Measurements from ENCODE around the gene SYNE3.
"Not testable (repeated sequence)": the region's sequence is repeated elsewhere in the genome, so short reads cannot be mapped to it uniquely, and the experiment has no call there.

SYNE3 gene

DNA sequence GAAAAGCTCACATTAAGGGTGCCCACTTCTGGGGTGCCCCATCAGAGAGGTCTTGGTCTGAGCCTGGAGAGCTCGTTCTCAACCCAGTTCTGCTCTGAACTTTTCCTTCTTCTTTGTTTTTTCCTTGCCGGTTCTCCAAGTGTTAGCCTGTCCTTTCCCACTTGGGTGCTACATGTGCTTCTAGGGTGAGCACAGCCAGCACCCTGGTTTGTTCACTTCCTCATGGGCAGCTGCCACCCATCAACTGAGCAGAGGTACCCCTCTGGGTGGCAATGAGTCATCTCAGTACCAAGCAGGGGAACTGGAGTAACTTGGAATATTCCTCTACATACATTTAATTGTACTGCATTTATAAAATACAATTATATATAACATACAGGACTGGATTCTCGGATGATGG lies 3.9 kb upstream of the SYNE3 start:
- H3K27ac ChIP-seq (ENCODE audit: low read length): no peak overlapping the region
- H3K27me3 ChIP-seq (ENCODE audit: insufficient read depth, low read length): peaks cover 42% of the 10 kb centered on the region
- no peak overlapping the region for H3K4me3 ChIP-seq (ENCODE audit: low read length)
- no peaks in the 10 kb centered on the region for H3K36me3 ChIP-seq (ENCODE audit: insufficient read depth, low read depth, low read length)
- H3K9ac ChIP-seq (ENCODE audit: low read depth, low read length): no peak overlapping the region
- H3K9me3 ChIP-seq (ENCODE audit: insufficient read depth, low read depth, low read length): no peaks in the 10 kb centered on the region
- H3K4me1 ChIP-seq (ENCODE audit: insufficient read depth, low read length): 0 out of 2 replicates have a peak, but pooled peaks cover 2% of the 10 kb centered on the region

GRCh38 chr14:95519699-95520098 lies 3.2 kb upstream of the SYNE3 start:
- Histone ChIP-seq H3K27me3 (ENCODE audit: insufficient read depth, low read length) (peaks cover 48% of the 10 kb centered on the region), H3K27ac (ENCODE audit: low read length) (no peak overlapping the region), H3K4me3 (ENCODE audit: low read length) (no peak overlapping the region), H3K36me3 (ENCODE audit: insufficient read depth, low read depth, low read length) (no peaks in the 10 kb centered on the region), H3K4me1 (ENCODE audit: insufficient read depth, low read length) (peaks cover 2% of the 10 kb centered on the region; the same call in 1 of the 2 replicates), H3K9me3 (ENCODE audit: insufficient read depth, low read depth, low read length) (no peaks in the 10 kb centered on the region), H3K9ac (ENCODE audit: low read depth, low read length) (no peak overlapping the region)

GRCh38 chr14:95518045-95518751 lies 1.7 kb upstream of the SYNE3 start:
- Histone ChIP-seq H3K36me3 (ENCODE audit: insufficient read depth, low read depth, low read length) (no peaks in the 10 kb centered on the region), H3K4me1 (ENCODE audit: insufficient read depth, low read length) (peaks cover 2% of the 10 kb centered on the region; the same call in 1 of the 2 replicates), H3K9ac (ENCODE audit: low read depth, low read length) (no peak overlapping the region), H3K27me3 (ENCODE audit: insufficient read depth, low read length) (peaks cover 54% of the 10 kb centered on the region), H3K9me3 (ENCODE audit: insufficient read depth, low read depth, low read length) (no peaks in the 10 kb centered on the region), H3K4me3 (ENCODE audit: low read length) (no peak overlapping the region), H3K27ac (ENCODE audit: low read length) (no peak overlapping the region)

DNA sequence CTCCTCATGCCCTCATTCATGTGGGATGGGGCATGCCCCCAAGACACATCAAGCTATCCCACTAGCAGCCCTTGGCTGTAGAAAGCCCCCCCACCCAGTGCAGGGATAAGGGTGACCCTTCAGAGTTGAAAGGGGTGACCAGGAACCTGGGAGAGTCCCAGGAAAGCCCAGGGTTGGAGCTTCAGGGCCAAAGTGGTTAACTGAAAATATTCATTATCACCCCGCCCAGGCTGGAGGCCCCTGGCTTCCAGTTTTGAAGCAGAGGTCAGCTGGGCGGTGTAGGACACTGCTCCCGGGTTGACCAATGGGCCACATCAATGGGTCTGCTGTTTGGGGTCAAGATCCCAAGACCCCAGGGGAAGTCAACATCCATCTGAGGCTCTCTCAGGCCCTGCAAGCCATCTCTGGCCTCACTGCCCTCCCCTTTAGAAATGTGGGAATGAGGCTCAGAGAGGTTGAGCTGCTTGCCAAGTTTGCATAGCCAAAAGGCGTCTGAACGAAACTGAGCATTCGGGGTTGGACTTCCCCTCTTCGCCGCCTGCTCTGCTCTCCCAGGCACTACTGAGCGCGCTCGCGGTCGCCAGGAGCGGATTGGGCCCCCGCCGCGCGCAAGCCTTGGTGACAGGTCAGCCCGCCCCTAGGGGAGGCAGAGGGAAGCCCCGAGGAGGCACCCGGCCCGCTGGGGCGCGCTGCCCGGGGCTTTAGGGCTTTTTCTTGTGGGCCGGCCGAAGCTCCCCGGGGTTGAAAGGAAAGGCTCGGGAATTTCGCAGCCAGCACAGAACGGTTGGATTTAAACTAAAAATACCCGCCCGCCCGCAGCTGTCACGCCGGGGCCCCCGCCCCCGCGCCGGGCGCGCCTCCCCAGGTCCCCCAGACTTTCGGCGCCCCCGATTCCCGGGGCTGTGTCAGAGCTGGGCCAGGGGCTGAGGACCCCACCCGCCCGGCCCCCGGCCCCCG lies 576 bp downstream of the SYNE3 start:
- Histone ChIP-seq H3K9ac (ENCODE audit: low read depth, low read length) (no peak overlapping the region), H3K4me1 (ENCODE audit: insufficient read depth, low read length) (peaks cover 2% of the 10 kb centered on the region; the same call in 1 of the 2 replicates)

DNA sequence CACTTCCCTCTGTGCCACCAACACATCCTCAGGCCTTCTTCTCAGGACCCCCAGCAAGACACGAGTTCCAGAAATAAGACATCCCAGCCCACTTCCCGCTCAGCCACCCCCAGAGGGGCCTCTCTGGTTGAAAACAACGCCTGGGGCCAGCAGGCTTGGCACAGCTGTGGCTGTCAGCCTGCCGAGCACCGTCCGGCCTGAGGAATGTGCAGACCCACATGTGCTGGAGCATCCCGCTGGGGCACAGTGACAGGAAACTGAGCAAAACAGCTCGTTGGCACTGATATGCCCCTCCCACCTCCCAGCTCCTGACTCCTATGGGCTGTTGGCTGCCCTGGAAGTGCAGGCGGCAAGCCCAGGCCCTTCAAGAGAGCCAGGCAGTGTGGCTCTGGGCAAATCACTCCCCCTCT lies 1.4 kb downstream of the SYNE3 start:
- Histone ChIP-seq H3K4me3 (ENCODE audit: low read length) (no peak overlapping the region), H3K9me3 (ENCODE audit: insufficient read depth, low read depth, low read length) (no peaks in the 10 kb centered on the region), H3K36me3 (ENCODE audit: insufficient read depth, low read depth, low read length) (no peaks in the 10 kb centered on the region), H3K9ac (ENCODE audit: low read depth, low read length) (no peak overlapping the region), H3K4me1 (ENCODE audit: insufficient read depth, low read length) (peaks cover 2% of the 10 kb centered on the region; the same call in 1 of the 2 replicates), H3K27ac (ENCODE audit: low read length) (no peak overlapping the region), H3K27me3 (ENCODE audit: insufficient read depth, low read length) (peaks cover 54% of the 10 kb centered on the region)

More for the DNA sequence above, 576 bp downstream of the SYNE3 start:
- Histone ChIP-seq H3K9me3 (ENCODE audit: insufficient read depth, low read depth, low read length) (no peaks in the 10 kb centered on the region), H3K4me3 (ENCODE audit: low read length) (peak overlapping the region; percentile 54), H3K27ac (ENCODE audit: low read length) (no peak overlapping the region), H3K27me3 (ENCODE audit: insufficient read depth, low read length) (peaks cover 54% of the 10 kb centered on the region), H3K36me3 (ENCODE audit: insufficient read depth, low read depth, low read length) (no peaks in the 10 kb centered on the region)

GRCh38 chr14:95514131-95515079 lies 2.0 kb downstream of the SYNE3 start:
- no peaks in the 10 kb centered on the region for H3K36me3 ChIP-seq (ENCODE audit: insufficient read depth, low read depth, low read length)
- H3K4me1 ChIP-seq (ENCODE audit: insufficient read depth, low read length): peaks cover 2% of the 10 kb centered on the region; the same call in 1 of the 2 replicates
- H3K4me3 ChIP-seq (ENCODE audit: low read length): no peak overlapping the region
- no peak overlapping the region for H3K27ac ChIP-seq (ENCODE audit: low read length)
- no peaks in the 10 kb centered on the region for H3K9me3 ChIP-seq (ENCODE audit: insufficient read depth, low read depth, low read length)
- H3K9ac ChIP-seq (ENCODE audit: low read depth, low read length): no peak overlapping the region
- peaks cover 48% of the 10 kb centered on the region for H3K27me3 ChIP-seq (ENCODE audit: insufficient read depth, low read length)

DNA sequence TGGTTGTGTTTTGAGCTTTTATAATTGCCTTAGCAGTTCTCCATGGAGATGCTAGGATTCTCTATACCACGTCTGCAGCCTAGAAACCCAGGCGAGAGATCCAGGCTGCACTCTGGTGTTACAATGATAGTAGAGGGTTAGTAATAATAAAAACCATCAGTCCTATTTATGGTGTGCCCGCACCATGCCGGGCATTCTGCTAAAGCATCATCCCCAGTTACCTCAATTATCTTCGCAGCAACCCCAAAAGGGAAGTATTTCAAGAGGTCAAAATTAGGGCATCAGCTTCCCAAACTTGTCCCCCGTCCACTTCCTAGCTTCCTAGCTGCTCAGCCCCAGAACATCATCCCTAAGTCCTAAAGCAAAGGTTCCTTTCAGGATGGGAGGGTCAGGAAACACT lies 3.2 kb downstream of the SYNE3 start:
- peaks cover 2% of the 10 kb centered on the region; the same call in 1 of the 2 replicates for H3K4me1 ChIP-seq (ENCODE audit: insufficient read depth, low read length)
- H3K9me3 ChIP-seq (ENCODE audit: insufficient read depth, low read depth, low read length): no peaks in the 10 kb centered on the region
- H3K36me3 ChIP-seq (ENCODE audit: insufficient read depth, low read depth, low read length): no peaks in the 10 kb centered on the region
- H3K4me3 ChIP-seq (ENCODE audit: low read length): no peak overlapping the region
- H3K9ac ChIP-seq (ENCODE audit: low read depth, low read length): no peak overlapping the region
- peaks cover 38% of the 10 kb centered on the region for H3K27me3 ChIP-seq (ENCODE audit: insufficient read depth, low read length)
- H3K27ac ChIP-seq (ENCODE audit: low read length): no peak overlapping the region

DNA sequence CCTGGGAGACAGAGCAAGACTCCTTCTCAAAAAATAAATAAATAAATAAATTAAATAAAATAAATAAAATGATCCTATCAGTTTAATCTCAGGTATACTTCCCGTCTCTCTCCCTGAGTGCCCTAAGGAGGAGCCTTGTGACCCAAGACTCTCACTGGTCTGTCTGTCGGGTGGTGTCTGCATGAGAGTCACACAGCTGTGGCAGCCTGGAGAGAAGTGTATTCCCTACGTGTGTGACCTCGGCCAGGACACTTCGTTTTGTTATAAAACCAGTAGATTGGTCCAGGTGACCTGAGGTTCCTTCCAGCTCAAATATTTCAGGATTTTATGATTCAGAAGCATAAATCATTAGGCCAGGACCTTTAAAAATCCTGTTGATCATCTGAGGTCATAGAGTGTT lies 4.8 kb downstream of the SYNE3 start:
- Histone ChIP-seq H3K9ac (ENCODE audit: low read depth, low read length) (no peak overlapping the region), H3K27ac (ENCODE audit: low read length) (no peak overlapping the region), H3K9me3 (ENCODE audit: insufficient read depth, low read depth, low read length) (no peaks in the 10 kb centered on the region), H3K36me3 (ENCODE audit: insufficient read depth, low read depth, low read length) (no peaks in the 10 kb centered on the region), H3K4me3 (ENCODE audit: low read length) (no peak overlapping the region), H3K4me1 (ENCODE audit: insufficient read depth, low read length) (peaks cover 2% of the 10 kb centered on the region; the same call in 1 of the 2 replicates), H3K27me3 (ENCODE audit: insufficient read depth, low read length) (peaks cover 22% of the 10 kb centered on the region)

GRCh38 chr14:95510804-95511203 lies 5.6 kb downstream of the SYNE3 start:
- Histone ChIP-seq H3K27ac (ENCODE audit: low read length) (no peak overlapping the region), H3K27me3 (ENCODE audit: insufficient read depth, low read length) (peaks cover 17% of the 10 kb centered on the region), H3K4me1 (ENCODE audit: insufficient read depth, low read length) (peaks cover 2% of the 10 kb centered on the region; the same call in 1 of the 2 replicates), H3K36me3 (ENCODE audit: insufficient read depth, low read depth, low read length) (no peaks in the 10 kb centered on the region), H3K9ac (ENCODE audit: low read depth, low read length) (no peak overlapping the region), H3K9me3 (ENCODE audit: insufficient read depth, low read depth, low read length) (no peaks in the 10 kb centered on the region), H3K4me3 (ENCODE audit: low read length) (no peak overlapping the region)

GRCh38 chr14:95510344-95510743 lies 6.1 kb downstream of the SYNE3 start:
- not testable (repeated sequence) for H3K36me3 ChIP-seq (ENCODE audit: insufficient read depth, low read depth, low read length); H3K4me3 ChIP-seq (ENCODE audit: low read length); H3K27ac ChIP-seq (ENCODE audit: low read length); H3K9ac ChIP-seq (ENCODE audit: low read depth, low read length); H3K4me1 ChIP-seq (ENCODE audit: insufficient read depth, low read length); H3K9me3 ChIP-seq (ENCODE audit: insufficient read depth, low read depth, low read length)
- H3K27me3 ChIP-seq (ENCODE audit: insufficient read depth, low read length): peaks cover 12% of the 10 kb centered on the region

GRCh38 chr14:95509495-95509894 lies 7.0 kb downstream of the SYNE3 start:
- H3K4me3 ChIP-seq (ENCODE audit: low read length): no peak overlapping the region
- H3K36me3 ChIP-seq (ENCODE audit: insufficient read depth, low read depth, low read length): no peaks in the 10 kb centered on the region
- peaks cover 4% of the 10 kb centered on the region for H3K27me3 ChIP-seq (ENCODE audit: insufficient read depth, low read length)
- H3K9me3 ChIP-seq (ENCODE audit: insufficient read depth, low read depth, low read length): no peaks in the 10 kb centered on the region
- no peak overlapping the region for H3K27ac ChIP-seq (ENCODE audit: low read length)
- H3K4me1 ChIP-seq (ENCODE audit: insufficient read depth, low read length): no peaks in the 10 kb centered on the region
- H3K9ac ChIP-seq (ENCODE audit: low read depth, low read length): no peak overlapping the region
